Measurements from ENCODE around the gene SESN1.

The SESN1 gene

GRCh38 chr6:109052018-109052651 lies 42.5 kb downstream of the SESN1 start:
- DNase-seq (ENCODE audit: low read depth) = no peak
- no peak overlapping the region for H3K4me3 ChIP-seq (ENCODE audit: low read length)
- TF ChIP-seq CTCF (conservative IDR thresholded peaks at IDR 0.05; ENCODE audit: low read length) = no peak

GRCh38 chr6:109051301-109052017 lies 43.2 kb downstream of the SESN1 start:
- H3K4me3 ChIP-seq (ENCODE audit: low read length) = no peak overlapping the region
- DNase-seq (ENCODE audit: low read depth) = no peak
- no peak for TF ChIP-seq CTCF (conservative IDR thresholded peaks at IDR 0.05; ENCODE audit: low read length)

- no peak overlapping the region for H3K4me3 ChIP-seq (ENCODE audit: low read length)
- DNase-seq (ENCODE audit: low read depth) = no peak
- TF ChIP-seq CTCF (conservative IDR thresholded peaks at IDR 0.05; ENCODE audit: low read length) = no peak
These were observed 44.1 kb downstream of the SESN1 start for GRCh38 chr6:109050447-109051102.

GRCh38 chr6:109050012-109050411 lies 44.6 kb downstream of the SESN1 start:
- no peak for DNase-seq (ENCODE audit: low read depth)
- TF ChIP-seq CTCF (conservative IDR thresholded peaks at IDR 0.05; ENCODE audit: low read length) = no peak
- no peak overlapping the region for H3K4me3 ChIP-seq (ENCODE audit: low read length)

GRCh38 chr6:109048670-109049415 lies 45.8 kb downstream of the SESN1 start:
- H3K4me3 ChIP-seq (ENCODE audit: low read length) = no peak overlapping the region
- no peak for DNase-seq (ENCODE audit: low read depth)
- no peak for TF ChIP-seq CTCF (conservative IDR thresholded peaks at IDR 0.05; ENCODE audit: low read length)

GRCh38 chr6:109048176-109048575 lies 46.5 kb downstream of the SESN1 start:
- no peak for TF ChIP-seq CTCF (conservative IDR thresholded peaks at IDR 0.05; ENCODE audit: low read length)
- no peak for DNase-seq (ENCODE audit: low read depth)
- no peak overlapping the region for H3K4me3 ChIP-seq (ENCODE audit: low read length)
